C4-2B (cell line): ENCODE measurements around the gene CYTIP.

Source experiments
- CTCF ChIP-seq: fragments of 450-650 bp; conservative IDR thresholded peaks from 2 replicates; pipeline ENCODE4 v1.5.1; 2017; ENCODE audit warnings: mild to moderate bottlenecking
- ZFX ChIP-seq: fragments of 450-650 bp; IDR thresholded peaks from 2 replicates; pipeline ENCODE4 v1.6.1; 2017

- no peak for TF ChIP-seq CTCF
- no peak for TF ChIP-seq ZFX
These were observed 32.1 kb downstream of the CYTIP start for GRCh38 chr2:157411624-157412336.
